NCI-H69 (cell line): ENCODE data around the gene PIAS1.
"Not testable (repeated sequence)": the region's sequence is repeated elsewhere in the genome, so short reads cannot be mapped to it uniquely, and the experiment has no call there.

Experiments used
- DNase-seq: peaks from one replicate; lab custom pipeline; 2025; lab: John Stamatoyannopoulos, UW

Gene PIAS1

GRCh38 chr15:68203486-68203885, 149.4 kb downstream of the PIAS1 start:
- no peak for DNase-seq

GRCh38 chr15:68203956-68204355, 149.8 kb downstream of the PIAS1 start:
- DNase-seq: no peak

GRCh38 chr15:68204361-68204760, 150.2 kb downstream of the PIAS1 start:
- DNase-seq: no peak

- DNase-seq: peak; percentile 74
Measured at GRCh38 chr15:68204776-68205557, 150.9 kb downstream of the PIAS1 start, which contains the start of gene CALML4. CALML4 (minus strand) TSS chr15:68205332; CDS start chr15:68205247, 85 bp downstream.

GRCh38 chr15:68205558-68205944, 151.4 kb downstream of the PIAS1 start:
- no peak for DNase-seq

DNA sequence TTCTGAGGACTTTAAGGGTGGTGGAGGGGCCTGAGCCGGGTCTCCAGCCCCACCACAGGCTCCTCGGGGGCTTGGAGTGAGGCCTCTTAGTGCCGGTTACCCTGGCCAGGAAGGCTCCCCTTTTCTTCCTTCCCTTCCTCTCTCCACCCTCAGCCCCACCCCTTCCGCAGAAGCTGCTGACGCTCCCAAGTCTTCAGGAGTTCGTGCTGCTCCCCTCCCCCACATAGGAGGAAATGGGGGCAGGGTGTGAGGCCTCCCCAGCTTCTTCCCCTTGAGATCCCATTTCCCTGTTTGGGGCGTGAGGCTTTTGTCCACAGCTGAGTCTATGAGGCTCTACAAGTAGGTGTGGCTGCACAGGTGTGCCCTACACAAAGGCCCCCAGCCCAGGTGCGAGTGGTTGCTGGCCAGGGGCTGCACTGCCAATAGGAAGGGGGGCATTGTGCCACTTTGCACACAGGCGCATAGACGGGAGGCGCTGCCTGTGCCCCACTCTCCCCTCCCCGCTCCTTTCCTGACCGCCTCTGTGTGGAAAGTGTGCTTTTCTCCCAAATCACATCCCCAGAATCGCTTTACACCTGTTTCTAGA, 151.9 kb downstream of the PIAS1 start:
- DNase-seq: peak; percentile 4

GRCh38 chr15:68206711-68207151, 152.6 kb downstream of the PIAS1 start:
- no peak for DNase-seq

DNA sequence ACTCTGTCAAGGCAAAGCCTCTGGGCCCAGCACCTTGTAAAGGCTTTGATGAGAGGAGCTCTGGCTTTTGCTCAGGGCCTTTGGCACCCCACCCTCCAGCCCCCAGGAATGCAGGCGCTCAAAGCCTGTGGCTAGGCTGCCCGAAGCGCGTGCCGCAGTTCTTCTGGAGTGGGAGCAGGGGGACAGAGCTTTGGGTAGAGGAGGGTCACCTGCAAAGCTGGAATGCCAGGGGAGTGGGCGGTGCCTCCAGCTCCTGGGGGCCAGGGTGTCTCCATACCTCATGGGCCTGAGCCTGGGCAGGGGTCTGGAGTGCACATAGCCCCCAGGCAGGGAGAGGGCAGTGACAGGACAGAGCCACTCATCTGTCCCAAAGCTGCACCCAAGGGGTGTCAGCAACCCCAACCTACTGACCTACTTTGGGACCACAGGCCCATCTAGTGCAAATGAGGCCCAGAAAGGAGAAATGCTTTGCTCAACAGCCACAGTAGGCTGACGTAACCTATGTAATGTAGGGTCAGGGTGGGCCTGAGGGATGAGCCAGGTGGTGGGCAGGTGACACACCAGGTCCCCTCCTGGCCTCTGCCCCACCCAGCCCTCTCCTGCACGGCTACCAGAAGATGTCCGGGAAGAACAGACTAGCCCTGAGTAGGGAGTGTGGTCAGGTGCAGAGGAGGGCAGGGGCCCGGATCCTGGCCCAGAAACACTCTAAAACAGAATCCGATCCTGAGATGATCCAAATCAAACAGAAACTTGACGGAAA, 153.2 kb downstream of the PIAS1 start:
- DNase-seq: no peak

DNA sequence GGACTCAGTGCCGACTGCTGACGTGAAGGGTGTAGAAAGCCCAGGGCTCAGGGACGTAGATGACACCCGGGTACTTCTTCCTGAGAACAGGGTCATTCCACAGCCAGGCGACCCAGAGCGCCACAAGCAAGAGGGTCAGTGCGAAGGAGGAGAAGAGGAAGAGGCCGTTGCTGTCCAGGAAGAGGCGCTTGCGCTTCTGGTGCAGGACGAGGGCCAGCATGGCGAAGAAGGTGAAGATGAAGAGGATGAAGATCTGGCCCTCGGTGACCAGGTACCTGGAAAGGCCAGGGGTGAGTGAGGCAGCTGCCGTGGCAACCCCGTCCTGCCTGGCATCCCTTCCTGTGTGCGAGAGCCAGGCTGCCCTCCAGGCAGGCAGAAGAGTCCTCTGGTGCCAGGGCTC, 154.0 kb downstream of the PIAS1 start:
- no peak for DNase-seq

- DNase-seq: no peak
Measured at GRCh38 chr15:68208636-68209240, 154.6 kb downstream of the PIAS1 start.

DNA sequence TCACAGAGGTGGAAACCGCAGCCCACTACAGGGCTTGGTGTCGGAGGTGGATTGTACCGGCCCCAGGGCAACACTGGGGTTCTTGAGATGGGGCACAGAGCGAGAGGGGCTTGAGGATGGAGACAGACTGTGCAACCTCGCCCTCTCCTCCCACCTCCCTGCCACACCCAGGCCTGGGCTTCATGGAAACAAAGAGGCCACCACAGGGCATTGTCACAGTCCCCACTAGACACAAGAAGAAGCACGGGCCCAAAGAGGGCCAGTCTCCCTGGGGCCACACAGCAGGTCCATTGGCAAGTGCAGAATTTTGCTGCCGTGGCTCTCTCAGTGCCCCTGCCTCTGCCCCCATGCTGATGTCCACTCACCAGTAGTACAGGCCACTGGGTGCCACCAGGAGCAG, 155.2 kb downstream of the PIAS1 start:
- DNase-seq: no peak

DNA sequence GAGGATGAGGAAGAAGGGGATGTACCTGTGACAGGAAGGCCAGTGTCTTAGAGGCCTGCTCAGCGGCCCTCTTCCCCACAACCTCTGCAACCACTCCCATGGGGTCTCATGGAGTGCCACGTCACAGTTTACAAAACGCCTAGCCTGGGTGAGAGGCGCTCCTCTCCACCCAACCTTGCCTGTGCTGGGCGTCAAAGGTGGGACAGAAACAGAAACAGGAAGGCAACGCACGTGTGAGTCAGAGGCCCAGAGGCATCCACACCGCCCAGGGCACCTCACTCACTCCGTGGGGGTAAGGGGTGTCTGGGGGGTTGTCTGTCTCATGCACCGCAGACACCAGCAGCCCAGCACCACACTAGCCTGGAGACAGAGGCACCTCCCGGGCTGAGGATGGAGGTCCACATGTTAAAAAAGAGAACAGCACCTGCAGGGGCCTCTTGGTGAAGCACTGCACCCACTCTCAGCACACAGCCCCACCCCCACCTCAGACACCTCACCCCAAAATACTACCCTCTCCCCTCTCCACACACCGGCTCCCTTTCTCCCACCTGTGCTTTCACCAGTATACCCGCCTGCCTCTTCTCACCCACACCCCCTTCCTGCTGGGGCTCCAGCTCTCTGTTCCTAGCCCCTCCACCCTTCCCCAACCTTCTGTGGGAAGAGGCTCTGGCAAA, 155.8 kb downstream of the PIAS1 start:
- DNase-seq: no peak

GRCh38 chr15:68210409-68210756, 156.3 kb downstream of the PIAS1 start:
- no peak for DNase-seq

DNA sequence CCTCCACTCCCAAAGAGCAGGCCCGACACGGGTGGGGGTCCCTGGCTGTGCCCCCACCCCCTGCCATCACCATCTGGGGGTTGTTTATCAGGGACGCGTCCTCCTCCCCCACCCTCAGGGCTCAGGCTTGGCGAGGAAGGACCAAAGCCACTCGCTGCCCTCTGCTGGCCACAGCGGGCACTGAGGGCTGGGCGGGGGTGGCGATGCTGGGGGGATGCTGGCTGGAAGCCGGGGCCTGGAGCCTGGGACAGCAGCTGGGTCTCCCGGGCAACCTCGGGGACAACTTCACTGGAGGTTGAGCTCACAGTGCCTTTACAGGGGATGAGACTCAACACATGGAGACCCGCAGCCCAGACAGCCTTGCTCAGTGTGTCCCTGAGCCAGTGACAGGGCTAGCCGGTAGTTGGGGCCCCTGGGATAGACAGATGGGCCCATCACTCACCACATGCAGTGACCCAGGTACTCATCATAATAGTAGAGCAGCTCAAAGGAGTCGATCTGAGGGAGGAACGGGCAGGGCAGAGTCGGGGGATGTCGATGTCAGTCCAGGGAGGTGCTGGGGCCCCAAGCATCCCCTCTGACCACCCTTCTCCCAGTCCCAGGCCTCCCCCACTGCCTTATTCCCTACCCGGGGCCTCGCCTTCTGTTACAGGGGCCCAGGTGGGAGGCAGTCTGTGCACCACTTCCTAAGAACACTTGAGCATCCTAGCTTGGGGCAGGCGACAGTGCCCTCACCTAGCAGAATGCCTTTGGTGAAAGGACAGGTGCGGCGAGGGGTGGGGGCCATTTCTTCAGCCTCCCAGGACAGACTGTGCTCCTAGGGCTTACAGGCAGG, 156.9 kb downstream of the PIAS1 start:
- peak; percentile 33 for DNase-seq

- no peak for DNase-seq
Measured at GRCh38 chr15:68211656-68212320, 157.7 kb downstream of the PIAS1 start.

DNA sequence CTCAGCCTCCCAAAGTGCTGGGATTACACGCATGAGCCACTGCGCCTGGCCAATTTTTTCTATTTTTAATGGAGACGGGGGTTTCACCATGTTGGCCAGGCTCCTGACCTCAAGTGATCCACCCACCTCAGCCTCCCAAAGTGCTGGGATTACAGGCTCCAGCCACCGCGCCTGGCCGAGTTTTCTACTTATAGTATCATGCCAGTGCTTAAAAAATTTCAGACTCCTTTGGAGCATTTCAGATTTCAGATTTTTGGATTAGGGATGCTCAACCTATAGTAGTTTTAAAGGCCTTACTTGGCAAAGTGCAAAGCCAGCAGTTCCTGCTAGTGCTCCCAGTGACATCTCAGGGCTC, 159.4 kb downstream of the PIAS1 start:
- DNase-seq: not testable (repeated sequence)

- DNase-seq: no peak
Measured at GRCh38 chr15:68213991-68214837, 160.1 kb downstream of the PIAS1 start.

- no peak for DNase-seq
Measured at GRCh38 chr15:68214838-68215254, 160.7 kb downstream of the PIAS1 start.

GRCh38 chr15:68217341-68217740, 163.2 kb downstream of the PIAS1 start:
- no peak for DNase-seq

DNA sequence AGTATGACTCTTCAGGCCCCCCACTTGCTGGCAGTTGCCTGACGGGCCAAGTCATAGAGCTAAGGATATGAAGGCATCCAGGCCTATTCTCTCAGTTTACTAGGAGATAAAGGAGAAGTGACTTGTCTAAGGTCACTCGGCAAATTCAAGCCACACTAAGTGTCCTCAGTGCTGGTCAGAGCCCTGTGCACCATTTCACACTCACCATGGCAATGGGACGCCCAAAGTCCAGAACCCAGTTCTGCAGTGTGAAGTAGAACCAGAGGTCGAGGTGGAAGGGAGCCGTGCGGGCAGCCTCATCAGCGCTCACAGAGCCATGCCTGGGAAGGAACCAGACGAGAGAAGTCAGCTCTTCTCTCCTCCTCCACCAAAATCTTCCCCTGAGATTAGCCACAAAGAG, 164.2 kb downstream of the PIAS1 start:
- no peak for DNase-seq
